ENCODE data around the gene PRG3.
"Not testable (repeated sequence)": the region's sequence is repeated elsewhere in the genome, so short reads cannot be mapped to it uniquely, and the experiment has no call there.

DNA sequence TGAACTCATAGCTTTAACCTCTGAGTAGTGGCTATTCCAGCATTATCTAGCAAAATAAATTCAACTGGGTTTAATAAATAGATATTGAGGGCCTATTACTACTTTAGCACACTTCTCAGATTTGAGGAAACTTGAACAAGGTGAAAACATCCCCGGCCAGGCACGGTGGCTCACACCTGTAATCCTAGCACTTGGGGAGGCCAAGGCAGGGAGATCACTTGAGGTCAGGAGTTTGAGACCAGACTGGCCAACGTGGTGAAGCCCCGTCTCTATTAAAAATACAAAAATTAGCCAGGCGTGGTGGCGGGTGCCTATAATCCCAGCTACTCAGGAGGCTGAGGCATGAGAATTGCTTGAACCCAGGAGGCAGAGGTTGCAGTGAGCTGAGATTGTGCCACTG, 44.1 kb downstream of the PRG3 start:
- TF ChIP-seq, protein P1, sequence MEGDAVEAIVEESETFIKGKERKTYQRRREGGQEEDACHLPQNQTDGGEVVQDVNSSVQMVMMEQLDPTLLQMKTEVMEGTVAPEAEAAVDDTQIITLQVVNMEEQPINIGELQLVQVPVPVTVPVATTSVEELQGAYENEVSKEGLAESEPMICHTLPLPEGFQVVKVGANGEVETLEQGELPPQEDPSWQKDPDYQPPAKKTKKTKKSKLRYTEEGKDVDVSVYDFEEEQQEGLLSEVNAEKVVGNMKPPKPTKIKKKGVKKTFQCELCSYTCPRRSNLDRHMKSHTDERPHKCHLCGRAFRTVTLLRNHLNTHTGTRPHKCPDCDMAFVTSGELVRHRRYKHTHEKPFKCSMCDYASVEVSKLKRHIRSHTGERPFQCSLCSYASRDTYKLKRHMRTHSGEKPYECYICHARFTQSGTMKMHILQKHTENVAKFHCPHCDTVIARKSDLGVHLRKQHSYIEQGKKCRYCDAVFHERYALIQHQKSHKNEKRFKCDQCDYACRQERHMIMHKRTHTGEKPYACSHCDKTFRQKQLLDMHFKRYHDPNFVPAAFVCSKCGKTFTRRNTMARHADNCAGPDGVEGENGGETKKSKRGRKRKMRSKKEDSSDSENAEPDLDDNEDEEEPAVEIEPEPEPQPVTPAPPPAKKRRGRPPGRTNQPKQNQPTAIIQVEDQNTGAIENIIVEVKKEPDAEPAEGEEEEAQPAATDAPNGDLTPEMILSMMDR (IDR thresholded peaks at IDR 0.05), result not testable (repeated sequence)
- TF ChIP-seq POLR2AphosphoS5, POLR2A (IDR thresholded peaks at IDR 0.05): not testable (repeated sequence)

Data from stomach (tissue), 4 donors.